GM21717 (cell line): ENCODE results near the gene SLC44A5.
"Not testable (repeated sequence)": the region's sequence is repeated elsewhere in the genome, so short reads cannot be mapped to it uniquely, and the experiment has no call there.

ENCODE experiments used
- ATAC-seq: cut with Tn5 transposase; IDR thresholded peaks from one replicate; pipeline ENCODE4 v1.9.1; 2021; ENCODE audit warnings: mild to moderate bottlenecking, moderate library complexity; ENCODE audit not compliant: unreplicated experiment

The SLC44A5 gene

GRCh38 chr1:75293270-75293669 is 317.6 kb downstream of the SLC44A5 start:
- ATAC-seq, result no peak

DNA sequence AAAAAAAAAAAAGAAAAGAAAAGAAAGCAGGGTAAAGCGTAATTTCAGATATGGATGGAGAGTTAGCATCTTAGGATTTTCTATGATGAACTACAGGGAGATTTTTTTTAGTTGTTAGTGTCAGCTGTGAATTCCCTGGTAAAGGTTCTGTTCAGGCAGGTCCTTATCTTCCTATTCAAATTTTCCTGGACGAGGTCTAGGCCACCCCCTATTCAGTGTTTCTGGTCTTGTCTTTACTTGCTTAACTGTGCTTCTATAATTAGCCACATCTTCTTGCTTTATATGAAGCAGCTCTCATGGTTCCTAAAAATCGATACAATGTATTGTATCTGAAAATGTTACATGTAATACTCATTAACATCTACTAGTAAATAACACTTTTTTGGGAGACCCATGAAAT is 318.9 kb downstream of the SLC44A5 start:
- ATAC-seq, result no peak

DNA sequence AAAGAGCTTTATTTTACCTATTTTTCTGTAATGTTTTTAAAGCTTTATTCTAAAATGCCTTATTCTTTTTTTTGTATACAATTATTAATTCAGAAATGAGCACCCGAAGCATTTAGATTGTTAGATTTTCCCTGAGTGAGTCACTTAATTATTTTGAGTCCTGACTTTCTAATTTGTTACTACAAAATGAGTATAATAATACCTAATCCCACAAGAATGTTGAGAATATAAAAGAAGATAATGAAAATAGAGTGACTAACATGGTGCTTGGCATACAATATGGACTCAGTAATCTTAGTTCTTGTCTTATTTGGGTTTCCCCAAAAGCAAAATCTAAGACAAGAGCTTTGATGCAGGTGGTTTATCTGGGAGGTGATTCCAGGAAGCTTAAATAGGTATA is 334.5 kb downstream of the SLC44A5 start:
- ATAC-seq, result no peak

GRCh38 chr1:75275631-75276030 is 335.3 kb downstream of the SLC44A5 start:
- no peak for ATAC-seq

- ATAC-seq, result no peak
Observed at GRCh38 chr1:75274920-75275506, 335.9 kb downstream of the SLC44A5 start.

GRCh38 chr1:75273110-75273509 is 337.8 kb downstream of the SLC44A5 start:
- ATAC-seq, result no peak

GRCh38 chr1:75265792-75266191 is 345.1 kb downstream of the SLC44A5 start:
- peak; percentile 85 for ATAC-seq

DNA sequence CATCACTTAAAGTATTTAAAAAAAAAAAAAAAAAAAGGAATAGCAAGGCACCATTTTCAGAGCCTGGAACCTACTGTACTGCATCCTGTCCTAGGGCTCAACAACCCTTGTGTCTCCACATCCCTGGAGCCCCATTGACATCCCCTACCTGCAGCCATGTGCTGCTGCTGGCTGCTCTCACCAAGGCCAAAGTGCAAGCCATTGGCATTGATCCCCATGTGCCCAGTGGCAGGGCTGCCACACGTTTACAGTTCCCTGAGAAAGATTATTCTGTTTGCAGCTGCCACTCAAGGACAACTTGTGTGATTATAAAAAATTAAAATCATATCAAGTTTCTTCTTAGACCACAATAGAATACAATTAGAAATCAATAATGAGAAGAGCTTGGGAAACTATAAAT is 346.8 kb downstream of the SLC44A5 start:
- no peak for ATAC-seq

DNA sequence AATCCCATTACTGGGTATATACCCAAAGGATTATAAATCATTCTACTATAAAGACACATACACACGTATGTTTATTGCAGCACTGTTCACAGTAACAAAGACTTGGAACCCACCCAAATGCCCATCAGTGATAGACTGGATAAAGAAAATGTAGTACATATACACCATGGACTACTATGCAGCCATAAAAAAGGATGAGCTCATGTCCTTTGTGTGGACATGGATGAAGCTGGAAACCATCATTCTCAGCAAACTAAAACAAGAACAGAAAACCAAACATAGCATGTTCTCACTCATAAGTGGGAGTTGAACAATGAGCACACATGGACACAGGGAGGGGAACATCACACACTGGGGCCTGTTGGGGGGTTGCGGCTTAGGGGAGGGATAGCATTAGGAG is 347.3 kb downstream of the SLC44A5 start:
- not testable (repeated sequence) for ATAC-seq

- ATAC-seq, result not testable (repeated sequence)
Observed at GRCh38 chr1:75261946-75262345, 349.0 kb downstream of the SLC44A5 start.

DNA sequence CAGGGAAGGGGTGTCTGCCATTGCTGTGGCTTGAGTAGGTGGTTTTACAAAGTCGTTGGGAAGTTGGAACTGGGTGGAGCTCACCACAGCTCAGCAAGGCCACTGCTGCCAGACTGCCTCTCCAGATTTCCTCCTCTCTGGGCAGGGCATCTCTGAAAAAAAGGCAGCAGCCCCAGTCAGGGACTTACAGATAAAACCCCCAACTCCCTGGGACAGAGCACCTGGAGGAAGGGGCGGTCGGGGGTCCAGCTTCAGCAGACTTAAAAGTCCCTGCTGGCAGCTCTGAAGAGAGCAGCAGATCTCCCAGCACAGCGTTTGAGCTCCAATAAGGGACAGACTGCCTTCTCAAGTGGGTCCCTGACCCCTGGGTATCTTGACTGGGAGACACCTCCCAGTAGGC is 352.6 kb downstream of the SLC44A5 start:
- no peak for ATAC-seq

- ATAC-seq, result no peak
Observed at GRCh38 chr1:75257424-75257823, 353.5 kb downstream of the SLC44A5 start.

GRCh38 chr1:75250114-75250513 is 360.8 kb downstream of the SLC44A5 start:
- ATAC-seq, result not testable (repeated sequence)

DNA sequence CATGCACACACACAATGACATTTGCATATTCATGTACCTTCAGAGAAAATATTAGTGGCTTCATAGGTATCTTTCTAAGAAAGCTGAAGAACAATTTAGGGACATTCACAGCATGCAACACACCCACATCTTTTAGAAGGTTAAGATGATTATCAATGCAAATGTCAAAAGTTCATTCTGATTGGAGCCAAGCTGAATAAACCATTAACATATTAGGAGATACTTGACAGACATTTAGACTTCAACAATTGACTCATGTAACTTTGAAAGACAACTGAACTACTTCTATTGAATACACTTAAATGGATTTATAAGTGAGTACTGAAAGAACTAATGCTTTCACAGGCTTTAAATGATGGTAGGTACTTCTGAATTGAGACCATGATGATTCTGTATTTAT is 365.7 kb downstream of the SLC44A5 start:
- ATAC-seq, result no peak

DNA sequence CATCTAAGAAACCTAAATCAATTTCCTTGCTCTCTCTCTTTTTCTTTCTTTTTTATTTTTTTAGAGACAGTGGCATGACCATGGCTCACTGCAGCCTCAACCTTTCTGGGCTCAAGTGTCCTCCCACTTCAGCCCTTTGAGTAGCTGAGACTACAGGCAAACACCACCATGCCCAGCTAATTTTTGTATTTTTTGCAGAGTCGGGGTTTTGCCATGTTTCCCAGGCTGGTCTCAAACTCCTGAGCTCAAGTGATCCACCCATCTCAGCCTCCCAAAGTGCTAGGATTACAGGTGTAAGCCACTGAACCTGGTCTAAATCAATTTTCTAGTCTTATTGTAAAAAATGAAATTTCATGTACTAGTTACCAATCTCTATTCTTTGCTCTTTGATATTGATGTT is 367.8 kb downstream of the SLC44A5 start:
- no peak for ATAC-seq

GRCh38 chr1:75237316-75237715 is 373.6 kb downstream of the SLC44A5 start:
- no peak for ATAC-seq

DNA sequence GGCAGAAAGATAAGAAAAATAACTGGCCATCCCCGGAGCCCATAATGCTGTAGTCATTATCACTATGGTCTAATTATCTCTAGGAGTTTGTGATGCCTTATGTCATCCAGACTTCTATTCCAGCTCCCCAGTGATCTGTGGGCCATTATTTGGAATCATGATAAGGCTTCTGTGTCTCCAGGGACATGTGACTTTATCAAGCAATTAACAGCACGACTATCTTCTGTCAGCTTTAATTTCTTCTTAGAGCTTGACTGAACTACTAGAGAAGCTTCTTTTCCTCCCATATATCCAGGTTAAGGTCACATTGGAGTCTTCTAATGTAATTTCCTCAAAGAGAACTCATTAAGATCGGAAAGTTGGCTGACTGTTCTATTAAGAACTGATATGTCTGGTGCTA is 376.4 kb downstream of the SLC44A5 start:
- ATAC-seq, result no peak

DNA sequence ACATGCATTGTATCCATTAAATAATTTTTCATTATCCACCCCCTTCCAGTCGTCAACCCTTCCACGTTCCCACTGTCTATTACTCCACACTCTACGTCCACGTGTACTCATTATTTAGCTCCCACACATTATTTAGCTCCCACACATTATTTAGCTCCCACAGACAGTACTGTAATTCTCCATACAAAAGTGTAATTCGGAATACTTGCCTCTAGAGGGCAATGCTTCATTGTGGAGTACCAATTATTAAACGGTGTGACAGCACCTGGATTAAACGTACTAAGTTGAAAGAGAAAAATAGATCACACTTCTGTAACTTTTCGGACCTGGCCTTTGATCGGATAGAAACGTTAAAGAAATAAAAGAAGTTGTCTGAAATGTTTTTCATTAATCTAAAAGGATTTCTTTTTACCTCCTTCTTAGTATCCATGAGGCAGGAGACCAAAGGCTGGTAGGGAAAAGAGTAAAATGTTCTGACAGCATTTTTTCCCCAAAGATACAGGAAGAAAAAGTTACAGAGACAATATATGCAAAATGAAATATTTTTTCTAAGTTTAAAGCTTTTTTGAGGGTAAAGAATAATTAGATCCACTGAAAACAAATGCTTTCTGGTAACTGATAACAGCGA is 377.5 kb downstream of the SLC44A5 start:
- peak; percentile 92 for ATAC-seq

GRCh38 chr1:75220072-75220471 is 390.8 kb downstream of the SLC44A5 start:
- ATAC-seq, result no peak

DNA sequence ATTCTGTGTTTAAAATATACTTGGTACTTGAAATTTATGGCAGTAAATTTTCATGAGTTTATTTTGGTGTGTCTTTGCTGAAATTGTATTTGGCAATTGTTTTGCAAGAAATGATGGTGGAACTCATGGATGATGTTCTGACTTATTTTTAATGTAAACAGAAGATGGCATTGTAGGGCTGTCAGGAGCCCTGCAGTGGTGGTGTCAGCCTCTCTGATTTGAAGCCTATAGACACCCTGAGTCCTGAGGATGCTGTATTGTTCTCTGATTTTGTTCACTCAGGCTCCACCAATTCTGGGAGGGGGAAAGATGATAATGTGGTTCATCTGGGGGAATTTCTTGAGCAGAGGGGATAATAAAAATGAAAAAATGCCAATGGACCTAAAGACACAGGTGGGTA is 396.9 kb downstream of the SLC44A5 start:
- ATAC-seq, result no peak

DNA sequence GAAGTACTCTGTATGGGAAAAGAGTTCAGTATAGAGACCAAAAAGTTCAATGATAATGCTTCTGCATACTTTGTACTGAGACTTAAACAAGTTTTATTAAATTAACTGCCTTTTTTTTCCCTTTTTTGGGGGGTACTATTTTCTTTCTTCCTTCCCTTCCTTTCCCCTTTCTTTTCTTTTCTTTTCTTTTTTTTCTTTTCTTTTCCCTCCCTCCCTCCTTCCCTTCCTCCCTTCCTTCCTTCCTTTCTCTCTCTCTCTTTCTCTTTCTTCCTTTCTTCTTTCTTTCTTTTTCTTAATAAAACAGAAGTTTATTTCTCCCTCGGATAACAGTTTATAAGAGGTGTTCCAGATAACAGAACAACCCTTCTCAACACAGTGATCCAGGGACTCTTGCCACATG is 399.3 kb downstream of the SLC44A5 start:
- ATAC-seq, result no peak

- ATAC-seq, result no peak
Observed at GRCh38 chr1:75208862-75209261, 402.1 kb downstream of the SLC44A5 start.
